Peyer's patch (tissue), 4 donors: ENCODE data around the gene ZNF724.

ENCODE experiments used
- POLR2A ChIP-seq, 2 donors: fragments of 450-650 bp; IDR thresholded peaks; one replicate each; pipeline ENCODE4 v1.5.1; 2017; ENCODE audit warnings: antibody characterized with exemption in 2 of 2, mild to moderate bottlenecking in 2 of 2, moderate library complexity in 2 of 2
- TF ChIP-seq, protein P1 (sequence below), 6 experiments: fragments of 450-650 bp in 4 of 6; fragments of 200-600 bp in 2 of 6; sonication (generic) in 1 of 6; IDR thresholded peaks; one replicate each; pipeline ENCODE4 v1.5.1; 2017 to 2019; ENCODE audit warnings: antibody characterized with exemption in 6 of 6, mild to moderate bottlenecking in 3 of 6, moderate library complexity in 1 of 6

DNA sequence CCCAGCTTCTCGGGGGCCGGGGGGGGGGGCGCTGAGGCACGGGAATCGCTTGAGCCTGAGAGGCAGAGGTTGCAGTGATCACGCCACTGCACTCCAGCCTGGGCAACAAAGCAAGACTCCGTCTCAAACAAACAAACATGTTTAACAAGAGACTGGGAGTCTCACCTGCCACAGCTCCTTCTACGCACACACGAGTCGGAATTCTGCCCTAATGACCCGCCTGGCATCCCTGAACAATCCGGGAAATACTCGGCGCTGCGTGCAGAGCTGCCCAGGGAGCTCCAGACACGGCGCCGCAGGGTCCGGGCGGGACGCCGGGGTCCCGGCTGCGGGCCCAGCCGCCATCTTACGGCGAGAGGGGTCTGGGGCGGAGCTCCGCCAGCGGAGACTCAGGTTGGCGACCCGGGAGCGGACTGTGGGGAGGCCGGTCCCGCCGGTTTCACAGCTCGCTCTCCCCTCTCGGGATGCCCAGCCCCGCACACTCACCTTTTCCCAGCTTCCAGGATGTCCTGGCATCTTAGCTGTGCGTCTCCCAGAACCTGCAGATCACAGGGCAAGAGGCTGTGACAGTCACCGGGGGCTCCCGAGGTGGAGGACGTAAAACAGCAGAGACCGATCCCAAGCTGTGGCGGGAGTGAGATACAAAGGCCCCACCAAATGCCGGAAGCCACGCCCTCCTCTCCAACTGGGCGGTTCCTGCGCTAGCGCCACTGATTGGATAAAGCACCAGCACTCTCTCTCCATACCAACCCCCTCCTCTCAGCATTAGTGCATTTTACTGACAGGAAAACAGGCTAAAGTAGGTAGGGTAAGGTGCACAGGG lies 23.6 kb upstream of the ZNF724 start:
- TF ChIP-seq, protein P1, sequence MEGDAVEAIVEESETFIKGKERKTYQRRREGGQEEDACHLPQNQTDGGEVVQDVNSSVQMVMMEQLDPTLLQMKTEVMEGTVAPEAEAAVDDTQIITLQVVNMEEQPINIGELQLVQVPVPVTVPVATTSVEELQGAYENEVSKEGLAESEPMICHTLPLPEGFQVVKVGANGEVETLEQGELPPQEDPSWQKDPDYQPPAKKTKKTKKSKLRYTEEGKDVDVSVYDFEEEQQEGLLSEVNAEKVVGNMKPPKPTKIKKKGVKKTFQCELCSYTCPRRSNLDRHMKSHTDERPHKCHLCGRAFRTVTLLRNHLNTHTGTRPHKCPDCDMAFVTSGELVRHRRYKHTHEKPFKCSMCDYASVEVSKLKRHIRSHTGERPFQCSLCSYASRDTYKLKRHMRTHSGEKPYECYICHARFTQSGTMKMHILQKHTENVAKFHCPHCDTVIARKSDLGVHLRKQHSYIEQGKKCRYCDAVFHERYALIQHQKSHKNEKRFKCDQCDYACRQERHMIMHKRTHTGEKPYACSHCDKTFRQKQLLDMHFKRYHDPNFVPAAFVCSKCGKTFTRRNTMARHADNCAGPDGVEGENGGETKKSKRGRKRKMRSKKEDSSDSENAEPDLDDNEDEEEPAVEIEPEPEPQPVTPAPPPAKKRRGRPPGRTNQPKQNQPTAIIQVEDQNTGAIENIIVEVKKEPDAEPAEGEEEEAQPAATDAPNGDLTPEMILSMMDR (IDR thresholded peaks at IDR 0.05), result no peak
- peak; percentile 64 to 80 for TF ChIP-seq POLR2A (IDR thresholded peaks at IDR 0.05)
